Hypothalamus (tissue), 51 donors: ENCODE measurements around the gene PBRM1.
"Not testable (repeated sequence)": the region's sequence is repeated elsewhere in the genome, so short reads cannot be mapped to it uniquely, and the experiment has no call there.

ENCODE experiments used
- DNase-seq, 51 donors: peaks; one replicate each; lab custom pipeline; 2025; lab: John Stamatoyannopoulos, UW

The PBRM1 gene

DNA sequence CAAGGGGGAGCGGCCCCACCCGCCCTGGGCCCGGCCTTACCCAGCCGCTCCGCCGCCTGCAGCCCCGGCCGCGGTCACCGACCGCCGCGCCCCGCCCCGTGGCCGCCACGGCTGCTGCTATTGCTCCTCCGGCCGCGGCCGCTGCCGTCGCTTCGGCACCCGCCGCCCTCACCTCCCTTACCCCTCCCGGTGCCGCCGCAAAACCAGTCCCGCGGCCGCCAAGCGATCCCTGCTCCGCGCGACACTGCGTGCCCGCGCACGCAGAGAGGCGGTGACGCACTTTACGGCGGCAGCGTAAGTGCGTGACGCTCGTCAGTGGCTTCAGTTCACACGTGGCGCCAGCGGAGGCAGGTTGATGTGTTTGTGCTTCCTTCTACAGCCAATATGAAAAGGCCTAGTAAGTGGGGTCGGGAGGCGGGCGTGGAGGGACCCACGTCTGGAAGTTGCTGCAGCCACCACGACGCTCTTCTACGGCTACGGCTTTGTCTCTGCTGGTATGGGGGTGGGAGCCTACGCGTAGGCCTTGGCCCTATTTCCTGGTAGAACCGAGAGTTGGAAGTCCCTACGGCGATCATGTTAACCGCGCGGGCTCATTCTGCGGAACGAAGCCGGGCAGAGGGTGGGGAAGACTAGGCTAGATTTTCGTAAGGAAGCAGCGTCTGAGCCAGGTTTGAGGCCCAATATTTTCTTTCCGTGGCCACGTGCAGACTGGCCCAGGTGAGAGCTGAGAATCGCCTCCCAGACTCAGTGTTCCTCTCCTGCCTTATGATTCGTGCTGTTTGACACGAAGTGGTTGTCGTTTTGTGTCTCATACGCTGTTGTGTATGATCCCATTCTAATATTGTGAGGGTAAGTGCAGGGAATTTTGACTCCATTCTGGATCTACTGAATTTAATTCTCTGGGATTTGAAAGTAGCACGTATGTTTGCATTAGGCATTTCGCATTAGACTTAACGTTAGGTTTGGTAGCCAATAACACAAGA is at the start of gene PBRM1, which contains the start of gene GNL3:
Gene PBRM1, minus strand, starts transcription at position 205 of the 983 bp plus-strand sequence.
Gene GNL3, plus strand, starts transcription at position 324 of the 983 bp plus-strand sequence. Its CDS starts 61 bp downstream, at position 385.
- DNase-seq = peak; percentile 56 to 94 (median 89)

DNA sequence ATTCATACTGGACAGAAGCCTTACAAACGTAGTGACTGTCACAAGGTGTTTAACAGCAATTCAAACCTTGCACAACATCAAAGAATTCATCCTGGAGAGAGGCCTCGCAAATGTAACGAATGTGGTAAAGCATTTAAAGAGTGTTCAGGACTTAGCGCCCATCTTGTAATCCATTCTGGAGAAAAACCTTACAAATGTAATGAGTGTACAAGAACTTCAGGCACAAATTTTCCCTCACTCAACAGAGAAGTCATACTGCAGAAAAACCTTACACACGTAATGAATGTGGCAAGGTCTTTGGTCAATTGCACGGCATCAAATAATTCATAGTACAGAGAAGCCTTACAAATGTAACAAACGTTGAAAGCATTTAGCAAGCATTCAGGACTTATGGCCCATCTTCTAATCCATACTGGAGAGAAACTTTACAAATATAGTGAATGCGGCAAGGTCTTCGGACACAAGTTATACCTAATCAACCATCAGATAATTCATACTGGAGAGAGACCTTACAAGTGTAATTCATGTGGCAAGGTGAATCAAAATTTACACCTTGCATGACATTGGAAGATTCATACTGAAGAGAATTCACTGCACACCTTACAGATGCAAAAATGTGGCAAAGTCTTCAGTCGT is 47.7 kb upstream of the PBRM1 start:
- no peak for DNase-seq

- no peak for DNase-seq
Observed at GRCh38 chr3:52731590-52731989, 45.9 kb upstream of the PBRM1 start.

GRCh38 chr3:52730681-52731080 is 45.0 kb upstream of the PBRM1 start:
- no peak for DNase-seq

GRCh38 chr3:52728753-52729152 is 43.0 kb upstream of the PBRM1 start:
- DNase-seq = not testable (repeated sequence)

GRCh38 chr3:52724511-52724910 is 38.8 kb upstream of the PBRM1 start:
- no peak for DNase-seq

- DNase-seq = no peak
Observed at GRCh38 chr3:52723935-52724334, 38.2 kb upstream of the PBRM1 start.

DNA sequence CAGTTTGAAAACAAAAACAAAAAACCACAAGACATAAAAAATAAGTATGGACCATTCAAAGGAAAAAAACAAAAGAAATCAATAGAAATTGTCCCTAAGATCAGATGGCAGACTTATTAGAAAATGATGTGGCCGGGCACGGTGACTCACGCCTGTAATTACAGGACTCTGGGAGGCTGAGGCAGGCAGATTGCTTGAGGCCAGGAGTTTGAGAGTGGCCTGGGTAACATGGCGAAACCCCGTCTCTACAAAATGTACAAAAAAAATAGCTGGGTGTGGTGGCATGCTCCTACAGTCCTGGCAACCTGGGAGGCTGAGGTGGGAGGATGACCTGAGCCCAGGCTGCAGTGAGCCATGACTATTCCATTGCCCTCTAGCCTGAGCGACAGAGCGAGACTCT is 36.8 kb upstream of the PBRM1 start:
- DNase-seq = no peak

GRCh38 chr3:52721730-52722008 is 36.0 kb upstream of the PBRM1 start:
- no peak for DNase-seq

DNA sequence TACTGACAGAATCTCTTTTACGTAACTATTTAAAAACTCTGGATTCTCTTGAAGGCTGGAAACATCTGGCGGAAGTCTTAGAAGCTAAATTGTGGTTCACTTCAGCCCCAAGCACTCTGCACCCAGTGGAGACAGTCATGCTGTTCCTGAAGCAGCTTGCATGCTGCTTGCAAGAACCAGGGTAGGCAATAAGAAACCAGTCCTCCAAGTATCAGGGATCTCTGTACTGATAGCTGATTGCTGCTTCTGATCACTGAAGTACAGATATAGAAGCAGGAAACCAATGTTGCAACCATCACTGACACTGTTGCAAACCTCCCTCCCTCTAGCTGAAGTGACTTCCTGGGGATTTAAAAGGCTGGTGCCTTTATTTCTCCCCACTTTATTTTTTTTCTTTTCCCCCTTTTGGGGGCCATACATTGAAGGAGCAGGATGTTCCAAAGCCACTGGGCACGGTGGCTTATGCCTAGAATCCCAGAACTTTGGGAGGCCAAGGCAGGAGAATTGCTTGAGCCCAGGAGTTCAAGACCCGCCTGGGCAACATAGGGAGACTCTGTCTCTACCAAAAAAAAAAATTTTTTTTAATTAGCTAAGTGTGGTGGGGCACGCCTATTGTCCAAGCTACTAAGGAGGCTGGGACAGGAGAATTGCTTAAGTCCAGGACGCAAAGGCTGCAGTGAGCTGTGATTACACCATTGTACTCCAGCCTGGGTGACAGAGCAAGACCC is 35.5 kb upstream of the PBRM1 start:
- DNase-seq = no peak

DNA sequence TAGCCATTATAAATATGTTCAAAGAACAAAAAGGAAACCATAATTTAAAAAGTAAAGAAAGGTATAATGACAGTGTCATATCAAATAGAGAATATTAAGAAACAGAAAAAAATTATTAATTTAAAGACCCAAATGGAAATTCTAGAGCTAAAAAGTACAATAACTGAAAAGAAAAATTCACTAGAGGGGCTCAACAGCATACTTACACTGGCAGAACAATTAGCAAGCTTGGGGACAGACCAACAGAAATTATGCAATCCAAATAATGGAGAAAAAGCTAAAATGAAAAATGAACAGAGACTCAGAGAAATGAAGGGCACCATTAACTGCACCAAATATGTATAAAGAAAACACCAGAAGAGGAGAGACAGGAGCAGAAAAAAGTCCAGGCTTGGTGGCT is 33.9 kb upstream of the PBRM1 start:
- no peak for DNase-seq

- DNase-seq = no peak
Observed at GRCh38 chr3:52715714-52716305, 30.1 kb upstream of the PBRM1 start.

GRCh38 chr3:52714335-52715302 is 28.9 kb upstream of the PBRM1 start:
- no peak for DNase-seq

DNA sequence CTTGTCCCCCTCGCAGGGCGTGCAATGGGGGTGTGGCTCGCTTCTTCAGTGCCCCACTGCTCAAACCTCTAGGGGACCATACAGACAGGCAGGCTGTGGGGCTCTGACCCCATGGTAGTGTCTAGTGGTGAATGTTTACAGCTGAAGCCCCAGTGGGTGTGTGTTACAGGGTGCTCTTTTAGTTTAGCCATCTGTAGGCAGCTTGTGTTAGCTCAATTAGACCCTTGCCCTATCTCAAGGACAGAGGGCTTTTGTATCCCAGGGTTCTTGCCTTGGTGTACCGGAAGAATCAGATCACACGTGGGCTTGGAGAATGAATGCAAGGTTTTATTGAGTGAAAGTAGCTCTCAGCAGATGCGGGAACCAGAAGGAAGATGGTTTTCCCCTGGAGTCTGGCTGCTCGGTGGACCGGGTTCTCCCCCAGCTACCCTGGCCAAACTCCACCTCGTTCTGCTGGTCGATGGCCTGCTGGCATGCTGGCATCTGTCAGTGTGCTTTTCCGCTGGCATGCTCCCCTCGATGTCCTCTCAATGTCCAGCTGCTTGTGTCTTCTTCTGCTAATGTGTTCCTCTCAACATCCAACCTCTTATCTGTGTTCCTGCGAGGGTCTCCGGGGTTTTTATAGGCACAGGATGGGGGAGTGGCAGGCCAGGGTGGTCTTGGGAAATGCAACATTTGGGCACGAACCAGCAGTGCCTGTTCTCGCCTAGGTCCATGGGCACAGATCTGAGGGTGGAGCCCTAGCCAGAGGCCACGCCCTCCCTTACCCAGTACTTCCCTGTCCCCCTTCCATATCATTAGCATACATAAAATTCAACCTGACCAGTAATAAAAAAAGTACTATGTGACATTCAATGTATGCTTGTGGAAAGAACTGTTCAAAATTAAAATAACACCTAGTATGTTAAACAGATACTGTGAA is 26.8 kb upstream of the PBRM1 start:
- DNase-seq = no peak

- no peak for DNase-seq
Observed at GRCh38 chr3:52710512-52710911, 24.8 kb upstream of the PBRM1 start.

- DNase-seq = no peak
Observed at GRCh38 chr3:52707585-52707984, 21.9 kb upstream of the PBRM1 start.

DNA sequence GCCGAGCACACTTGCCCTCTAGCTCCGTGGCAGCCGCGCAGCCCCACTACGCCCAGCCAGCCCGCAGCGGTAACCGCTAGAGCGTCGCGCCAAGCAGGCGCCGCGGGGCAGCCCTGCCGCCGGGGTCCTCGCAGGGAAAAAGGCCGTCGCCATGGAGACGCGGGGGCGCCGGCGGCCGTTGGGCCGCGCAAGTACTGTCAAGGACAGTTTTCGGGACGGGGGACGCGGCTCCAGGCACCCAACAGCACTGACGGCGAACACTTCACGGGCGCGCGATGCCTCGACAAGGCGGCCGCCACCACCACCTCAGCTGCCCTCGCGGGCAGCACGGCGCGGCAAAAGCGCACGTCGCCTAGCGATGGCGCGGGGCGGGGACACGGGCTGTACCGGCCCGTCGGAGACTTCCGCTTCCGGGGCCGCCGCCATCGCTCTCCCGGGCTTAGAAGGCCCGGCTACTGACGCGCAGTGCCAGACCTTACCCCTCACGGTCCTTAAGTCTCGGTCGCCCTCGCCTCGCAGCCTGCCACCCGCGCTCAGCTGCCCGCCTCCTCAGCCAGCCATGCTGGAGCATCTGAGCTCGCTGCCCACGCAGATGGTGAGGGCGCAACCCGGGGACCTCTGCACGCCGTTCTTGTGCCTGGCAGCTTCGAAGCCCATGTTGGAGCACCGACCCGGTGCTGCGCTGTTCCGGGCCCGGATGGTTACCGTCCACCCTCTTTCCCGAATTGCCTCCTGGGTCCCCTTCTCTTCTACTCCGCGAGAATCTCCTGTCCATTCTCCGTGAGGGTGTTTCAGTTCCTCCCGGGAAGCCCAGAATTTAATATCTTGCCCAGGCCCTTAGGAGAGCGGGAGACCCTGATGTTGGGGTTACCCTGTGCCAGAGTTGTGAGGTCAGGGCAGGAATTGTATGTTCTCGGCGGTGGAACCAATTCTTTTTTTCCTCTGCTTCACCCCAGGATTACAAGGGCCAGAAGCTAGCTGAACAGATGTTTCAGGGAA is 20.3 kb upstream of the PBRM1 start, which contains the start of the genes GLT8D1 and SPCS1:
Gene GLT8D1, minus strand, starts transcription at position 104 of the 999 bp plus-strand sequence. CDS start 5,331 bp downstream, outside the sequence.
Gene SPCS1, plus strand, starts transcription at position 419 of the 999 bp plus-strand sequence. Its CDS starts 141 bp downstream, at position 560.
- peak; percentile 40 to 98 (median 86) for DNase-seq
